B cell (primary cell): ENCODE measurements around the gene KDM5C. TPM values are rescaled to one million over a fixed set of nuclear protein-coding genes. Genes with fewer than 3 reads are reported as not detected.

Source experiments
- ATAC-seq: fragments of 200-7000 bp; cut with Tn5 transposase; one replicate; pipeline ENCODE4 v1.10.0; 2021; ENCODE audit warnings: low read depth, mild to moderate bottlenecking, moderate number of reproducible peaks, moderate library complexity
- CTCF ChIA-PET: fragments of 350-600 bp; sonication (Branson Sonifier 250); formaldehyde crosslinking; loops from one replicate; lab custom pipeline; 2021; ENCODE audit warnings: antibody characterized with exemption, inconsistent platforms; lab: Charles Lee
- POLR2A ChIA-PET: fragments of 350-600 bp; sonication (Branson Sonifier 250); formaldehyde crosslinking; loops from one replicate; lab custom pipeline; 2021; ENCODE audit warnings: antibody characterized with exemption; lab: Charles Lee
- DNase-seq: peaks from one replicate; pipeline ENCODE4 v3.0.0; 2013
- H2AFZ ChIP-seq: 2 replicates; pipeline ENCODE4 v1.6.1; 2012; ENCODE audit warnings: mild to moderate bottlenecking, low read depth, low read length; ENCODE audit not compliant: insufficient read depth, poor library complexity, severe bottlenecking
- H3K27ac ChIP-seq, 2 donors: 1 replicate in 1 of 2; 2 replicates in 1 of 2; pipeline ENCODE4 v1.5.1; 2012 to 2013; ENCODE audit warnings: low read length in 2 of 2, mild to moderate bottlenecking in 2 of 2, moderate library complexity in 1 of 2
- H3K27me3 ChIP-seq, 4 experiments: fragments of 200-600 bp in 1 of 4; sonication (generic) in 1 of 4; replicated peaks in 1 of 4; 1 replicate in 2 of 4; 2 replicates in 2 of 4; pipeline versions ENCODE4 v1.6.1 to v1.7.0; 2013 to 2016; ENCODE audit warnings: low read length in 3 of 4, mild to moderate bottlenecking in 2 of 4, mixed read lengths in 1 of 4, moderate library complexity in 1 of 4; ENCODE audit not compliant: insufficient read depth in 4 of 4, control insufficient read depth in 3 of 4; ENCODE audit errors: control extremely low read depth in 1 of 4
- H3K36me3 ChIP-seq, 2 experiments: replicated peaks in 1 of 2; 1 replicate in 1 of 2; 2 replicates in 1 of 2; pipeline versions ENCODE4 v1.6.1 to v1.7.1; 2013; ENCODE audit warnings: low read length in 1 of 2; ENCODE audit not compliant: insufficient read depth in 2 of 2, control insufficient read depth in 1 of 2; ENCODE audit errors: control extremely low read depth in 1 of 2, extremely low read depth in 1 of 2
- H3K4me1 ChIP-seq, 2 donors: fragments of 200-600 bp in 1 of 2; sonication (generic) in 1 of 2; 1 replicate in 1 of 2; 2 replicates in 1 of 2; pipeline versions ENCODE4 v1.5.1 to v1.6.1; 2013 to 2017; ENCODE audit warnings: low read length in 2 of 2; ENCODE audit not compliant: control insufficient read depth in 2 of 2, insufficient read depth in 2 of 2
- H3K4me2 ChIP-seq: replicated peaks from 2 replicates; pipeline ENCODE3; 2012; ENCODE audit warnings: mild to moderate bottlenecking, low read depth, low read length; ENCODE audit not compliant: poor library complexity, severe bottlenecking
- H3K4me3 ChIP-seq, 5 experiments: fragments of 200-600 bp in 1 of 5; sonication (generic) in 1 of 5; 1 replicate in 3 of 5; 2 replicates in 2 of 5; pipeline versions ENCODE4 v1.5.1 to v1.7.0; 2011 to 2016; ENCODE audit warnings: low read length in 4 of 5, mild to moderate bottlenecking in 4 of 5, low read depth in 2 of 5, control low read depth in 1 of 5, moderate library complexity in 1 of 5; ENCODE audit not compliant: insufficient read depth in 1 of 5; ENCODE audit errors: control extremely low read depth in 1 of 5, extremely low read depth in 1 of 5
- H3K79me2 ChIP-seq: fragments of 200-600 bp; sonication (generic); one replicate; pipeline ENCODE4 v1.6.0; 2016; ENCODE audit warnings: low read length; ENCODE audit not compliant: control insufficient read depth, insufficient read depth
- H3K9ac ChIP-seq: fragments of 200-600 bp; sonication (generic); 2 replicates; pipeline ENCODE4 v1.6.1; 2017; ENCODE audit warnings: mild to moderate bottlenecking, low read length, moderate library complexity
- H3K9me3 ChIP-seq, 3 donors: one replicate each; pipeline versions ENCODE4 v1.6.1 to v1.7.1; 2013; ENCODE audit warnings: low read length in 2 of 3; ENCODE audit not compliant: control insufficient read depth in 2 of 3, insufficient read depth in 1 of 3; ENCODE audit errors: control extremely low read depth in 1 of 3
- H4K20me1 ChIP-seq: 2 replicates; pipeline ENCODE4 v1.6.0; 2012; ENCODE audit warnings: mild to moderate bottlenecking, low read length; ENCODE audit not compliant: insufficient read depth, control insufficient read depth, poor library complexity, severe bottlenecking
- H3K27ac Mint-ChIP-seq: one replicate; pipeline ENCODE4 v1.8.0; 2021; ENCODE audit warnings: mixed read lengths
- H3K27me3 Mint-ChIP-seq: one replicate; pipeline ENCODE4 v1.8.0; 2021; ENCODE audit warnings: mixed read lengths
- H3K4me1 Mint-ChIP-seq: one replicate; pipeline ENCODE4 v1.8.0; 2021; ENCODE audit warnings: mixed read lengths
- H3K4me3 Mint-ChIP-seq: one replicate; pipeline ENCODE4 v1.8.0; 2021; ENCODE audit warnings: mixed read lengths
- H3K9me3 Mint-ChIP-seq: one replicate; pipeline ENCODE4 v1.8.0; 2022; ENCODE audit warnings: mixed read lengths; ENCODE audit not compliant: insufficient read depth
- EZH2 ChIP-seq: IDR thresholded peaks from 2 replicates; pipeline ENCODE4 v1.6.1; 2012; ENCODE audit warnings: borderline replicate concordance, low read depth, mild to moderate bottlenecking, moderate library complexity, low read length; ENCODE audit not compliant: insufficient read depth, poor library complexity, severe bottlenecking
- WGBS: methylation state at CpG from one replicate; pipeline ENCODE4 v1.1.5; 2013; ENCODE audit warnings: missing lambda C conversion rate; ENCODE audit not compliant: insufficient coverage; 5-methylcytosine and 5-hydroxymethylcytosine counted together
- intact Hi-C: fragments of 100-400 bp; cut with micrococcal nuclease; formaldehyde crosslinking; loops from one replicate; pipeline ENCODE4 v1.10.0; 2022
- polyA plus RNA-seq: library from polyadenylated mRNA; depleted of rRNA; stranded (reverse); fragments of >200 nt; gene quantifications from 2 replicates; pipeline ENCODE4 v1.2.3, GENCODE V29; 2012
- total RNA-seq, 2 donors: library from RNA; stranded (reverse); fragments of 120-200 nt in 1 of 2; gene quantifications; 1 replicate in 1 of 2; 2 replicates in 1 of 2; pipeline versions ENCODE4 v1.2.3 to v1.2.4, GENCODE V29; 2013 to 2022
- TF ChIP-seq, protein P1 (sequence below): fragments of 200-600 bp; IDR thresholded peaks from one replicate; pipeline ENCODE4 v1.8.0; 2022; ENCODE audit warnings: antibody characterized with exemption, mild to moderate bottlenecking

KDM5C gene
- total and polyA plus RNA-seq, 2 donors (not counting 1 experiment from before 2014, with no cell fraction given) = 116 to 138 TPM

GRCh38 chrX:53237056-53237455, 12.0 kb upstream of the KDM5C start:
- H3K9me3 ChIP-seq = no peaks in the 10 kb centered on the region
- no peak for DNase-seq
- WGBS = 100% methylated on average over 2 of the region's 10 CpGs
- Mint-ChIP-seq H3K4me3 (no peak overlapping the region), H3K27ac (no peak overlapping the region), H3K27me3 (no peaks in the 10 kb centered on the region), H3K9me3 (no peaks in the 10 kb centered on the region), H3K4me1 (no peaks in the 10 kb centered on the region)
- no peaks in the 10 kb centered on the region for H4K20me1 ChIP-seq
- intact Hi-C loops = no loop called here
- POLR2A ChIA-PET = no interaction called here
- H3K4me1 ChIP-seq = no peaks in the 10 kb centered on the region
- H3K27ac ChIP-seq = no peak overlapping the region
- CTCF ChIA-PET = no interaction called here
- no peaks in the 10 kb centered on the region for H3K79me2 ChIP-seq
- no peak for TF ChIP-seq EZH2
- TF ChIP-seq, protein P1, sequence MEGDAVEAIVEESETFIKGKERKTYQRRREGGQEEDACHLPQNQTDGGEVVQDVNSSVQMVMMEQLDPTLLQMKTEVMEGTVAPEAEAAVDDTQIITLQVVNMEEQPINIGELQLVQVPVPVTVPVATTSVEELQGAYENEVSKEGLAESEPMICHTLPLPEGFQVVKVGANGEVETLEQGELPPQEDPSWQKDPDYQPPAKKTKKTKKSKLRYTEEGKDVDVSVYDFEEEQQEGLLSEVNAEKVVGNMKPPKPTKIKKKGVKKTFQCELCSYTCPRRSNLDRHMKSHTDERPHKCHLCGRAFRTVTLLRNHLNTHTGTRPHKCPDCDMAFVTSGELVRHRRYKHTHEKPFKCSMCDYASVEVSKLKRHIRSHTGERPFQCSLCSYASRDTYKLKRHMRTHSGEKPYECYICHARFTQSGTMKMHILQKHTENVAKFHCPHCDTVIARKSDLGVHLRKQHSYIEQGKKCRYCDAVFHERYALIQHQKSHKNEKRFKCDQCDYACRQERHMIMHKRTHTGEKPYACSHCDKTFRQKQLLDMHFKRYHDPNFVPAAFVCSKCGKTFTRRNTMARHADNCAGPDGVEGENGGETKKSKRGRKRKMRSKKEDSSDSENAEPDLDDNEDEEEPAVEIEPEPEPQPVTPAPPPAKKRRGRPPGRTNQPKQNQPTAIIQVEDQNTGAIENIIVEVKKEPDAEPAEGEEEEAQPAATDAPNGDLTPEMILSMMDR = no peak
- no peak overlapping the region for H2AFZ ChIP-seq
- H3K36me3 ChIP-seq = no peaks in the 10 kb centered on the region
- no peaks in the 10 kb centered on the region for H3K27me3 ChIP-seq
- no peak for ATAC-seq
- H3K4me3 ChIP-seq = no peak overlapping the region
- H3K4me2 ChIP-seq = no peak overlapping the region
- no peak overlapping the region for H3K9ac ChIP-seq

DNA sequence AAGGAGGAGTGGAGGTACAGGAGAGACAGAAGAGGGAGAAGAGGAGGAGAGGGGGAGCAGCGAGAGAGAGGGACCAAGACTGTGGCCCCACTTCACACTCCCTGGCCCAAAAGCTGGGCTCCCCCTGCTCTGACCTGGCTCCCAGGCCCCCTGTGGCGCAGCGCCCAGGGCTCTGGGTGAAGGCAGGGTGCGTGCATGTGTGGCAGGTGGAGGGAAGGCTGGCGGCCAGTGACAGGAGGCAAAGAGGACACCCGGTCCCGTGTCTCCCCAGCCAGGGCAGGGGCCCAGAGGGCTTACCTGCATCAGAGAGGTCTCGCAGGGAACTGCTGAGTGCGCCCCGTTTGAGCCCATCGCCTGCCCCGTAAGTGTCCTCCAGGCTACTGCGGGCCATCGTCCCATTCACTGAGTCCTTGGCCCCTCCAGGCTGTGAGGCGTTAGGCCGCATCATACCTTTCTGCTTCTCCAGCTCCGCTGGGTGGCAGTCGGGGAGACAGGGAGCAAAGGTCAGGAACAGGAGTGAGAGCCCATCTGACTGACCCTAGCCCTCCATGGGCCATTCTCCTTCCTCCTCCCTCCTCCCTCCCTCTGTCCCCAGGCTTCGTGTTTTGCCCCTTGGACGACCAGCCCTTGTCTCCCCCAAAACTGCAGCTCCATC, 11.1 kb upstream of the KDM5C start:
- no peak overlapping the region for H2AFZ ChIP-seq
- no peaks in the 10 kb centered on the region for H3K79me2 ChIP-seq
- intact Hi-C loops = no loop called here
- WGBS = 97% methylated on average over 13 of the region's 20 CpGs
- H3K4me1 ChIP-seq = no peaks in the 10 kb centered on the region
- H3K4me3 ChIP-seq = no peak overlapping the region
- no peak overlapping the region for H3K27ac ChIP-seq
- H3K4me2 ChIP-seq = no peak overlapping the region
- H3K4me1 Mint-ChIP-seq = no peaks in the 10 kb centered on the region
- DNase-seq = no peak
- H3K27me3 Mint-ChIP-seq = no peaks in the 10 kb centered on the region
- H3K36me3 ChIP-seq = no peaks in the 10 kb centered on the region
- H3K4me3 Mint-ChIP-seq = no peak overlapping the region
- no peak for ATAC-seq
- no peaks in the 10 kb centered on the region for H4K20me1 ChIP-seq
- H3K27me3 ChIP-seq = no peaks in the 10 kb centered on the region
- TF ChIP-seq EZH2 = no peak
- TF ChIP-seq, protein P1 = no peak
- ChIA-PET POLR2A (no interaction called here), CTCF (no interaction called here)
- no peak overlapping the region for H3K9ac ChIP-seq
- H3K9me3 ChIP-seq = no peaks in the 10 kb centered on the region
- H3K9me3 Mint-ChIP-seq = no peaks in the 10 kb centered on the region
- no peak overlapping the region for H3K27ac Mint-ChIP-seq
